Endothelial cell (in vitro differentiated cells): Measurements from ENCODE around the gene TENM3. TPM values are rescaled to one million over a fixed set of nuclear protein-coding genes. Genes with fewer than 3 reads are reported as not detected.

Experiments used
- DNase-seq: peaks from one replicate; pipeline ENCODE4 v3.0.0; 2021; ENCODE audit warnings: low spot score
- H3K27ac Mint-ChIP-seq: one replicate; pipeline ENCODE4 v1.8.0; 2021; ENCODE audit warnings: mixed read lengths, inconsistent platforms; ENCODE audit not compliant: unreplicated experiment
- H3K27me3 Mint-ChIP-seq: one replicate; pipeline ENCODE4 v1.8.0; 2021; ENCODE audit warnings: mild to moderate bottlenecking, moderate library complexity, mixed read lengths, inconsistent platforms; ENCODE audit not compliant: unreplicated experiment
- H3K36me3 Mint-ChIP-seq: one replicate; pipeline ENCODE4 v1.8.0; 2021; ENCODE audit warnings: mild to moderate bottlenecking, low read depth, mixed read lengths, inconsistent platforms; ENCODE audit not compliant: unreplicated experiment
- H3K4me1 Mint-ChIP-seq: one replicate; pipeline ENCODE4 v1.8.0; 2021; ENCODE audit warnings: mild to moderate bottlenecking, mixed read lengths, inconsistent platforms; ENCODE audit not compliant: unreplicated experiment
- H3K4me3 Mint-ChIP-seq: one replicate; pipeline ENCODE4 v1.8.0; 2021; ENCODE audit warnings: mild to moderate bottlenecking, mixed read lengths, inconsistent platforms; ENCODE audit not compliant: unreplicated experiment
- H3K9me3 Mint-ChIP-seq: one replicate; pipeline ENCODE4 v1.8.0; 2021; ENCODE audit warnings: mixed read lengths, inconsistent platforms; ENCODE audit not compliant: unreplicated experiment
- CTCF ChIP-seq: fragments of 200-600 bp; sonication (generic); IDR thresholded peaks from one replicate; pipeline ENCODE4 v1.5.0; 2021; ENCODE audit warnings: antibody characterized with exemption; ENCODE audit not compliant: unreplicated experiment
- total RNA-seq: library from RNA; stranded (reverse); fragmentation: NEBNext Ultra II Directional; extraction: Animal tissue kit (Norgen Biotek cat#: 25700); gene quantifications from one replicate; pipeline ENCODE4 v1.2.1, GENCODE V29; 2021; ENCODE audit not compliant: unreplicated experiment

The TENM3 gene
- total RNA-seq, 1 donor from 2014 or later: 29.7 TPM

- DNase-seq: no peak
- no peak overlapping the region for H3K27ac Mint-ChIP-seq
- no peaks in the 10 kb centered on the region for H3K9me3 Mint-ChIP-seq
Observed at GRCh38 chr4:182838535-182838934, 595.3 kb downstream of the TENM3 start.

GRCh38 chr4:182839256-182839655 is 596.1 kb downstream of the TENM3 start:
- no peaks in the 10 kb centered on the region for H3K9me3 Mint-ChIP-seq
- TF ChIP-seq CTCF: no peak
- no peak overlapping the region for H3K27ac Mint-ChIP-seq
- H3K27me3 Mint-ChIP-seq: peaks cover 14% of the 10 kb centered on the region
- H3K36me3 Mint-ChIP-seq: no peaks in the 10 kb centered on the region
- peaks cover 14% of the 10 kb centered on the region for H3K4me1 Mint-ChIP-seq
- DNase-seq: no peak
- no peak overlapping the region for H3K4me3 Mint-ChIP-seq

More at GRCh38 chr4:182838535-182838934, 595.3 kb downstream of the TENM3 start:
- Mint-ChIP-seq H3K4me3 (no peak overlapping the region), H3K4me1 (peaks cover 7% of the 10 kb centered on the region), H3K36me3 (no peaks in the 10 kb centered on the region), H3K27me3 (peaks cover 11% of the 10 kb centered on the region)
- no peak for TF ChIP-seq CTCF

GRCh38 chr4:182840108-182840507 is 596.9 kb downstream of the TENM3 start:
- Mint-ChIP-seq H3K27me3 (peaks cover 13% of the 10 kb centered on the region), H3K4me3 (no peak overlapping the region), H3K36me3 (no peaks in the 10 kb centered on the region), H3K27ac (no peak overlapping the region), H3K4me1 (peaks cover 21% of the 10 kb centered on the region), H3K9me3 (no peaks in the 10 kb centered on the region)
- TF ChIP-seq CTCF: no peak
- no peak for DNase-seq

GRCh38 chr4:182842104-182842600 is 599.0 kb downstream of the TENM3 start:
- Mint-ChIP-seq H3K4me1 (peaks cover 22% of the 10 kb centered on the region), H3K9me3 (no peaks in the 10 kb centered on the region), H3K27me3 (peaks cover 7% of the 10 kb centered on the region), H3K27ac (no peak overlapping the region), H3K4me3 (no peak overlapping the region), H3K36me3 (no peaks in the 10 kb centered on the region)
- TF ChIP-seq CTCF: no peak
- no peak for DNase-seq

GRCh38 chr4:182842759-182843390 is 599.7 kb downstream of the TENM3 start:
- peaks cover 22% of the 10 kb centered on the region for H3K4me1 Mint-ChIP-seq
- no peak overlapping the region for H3K27ac Mint-ChIP-seq
- no peaks in the 10 kb centered on the region for H3K36me3 Mint-ChIP-seq
- no peaks in the 10 kb centered on the region for H3K9me3 Mint-ChIP-seq
- TF ChIP-seq CTCF: no peak
- no peak overlapping the region for H3K4me3 Mint-ChIP-seq
- no peak for DNase-seq
- H3K27me3 Mint-ChIP-seq: peaks cover 7% of the 10 kb centered on the region
